HepG2 (cell line): Measurements from ENCODE around the gene GPAM.

ENCODE experiments used
- GTF2F1 ChIP-seq: fragments of 150-350 bp; IDR thresholded peaks from 2 replicates; pipeline ENCODE4 v1.6.1; 2014; ENCODE audit warnings: low read length
- HOXA7 ChIP-seq: sonication (generic); formaldehyde crosslinking; IDR thresholded peaks from 2 replicates; pipeline ENCODE4 v1.8.1; 2022; ENCODE audit warnings: mild to moderate bottlenecking, missing genetic modification reagents, moderate library complexity
- MAX ChIP-seq: IDR thresholded peaks from 2 replicates; pipeline ENCODE4 v1.6.1; 2012; ENCODE audit warnings: inconsistent platforms
- NFAT5 ChIP-seq: sonication (generic); formaldehyde crosslinking; IDR thresholded peaks from 2 replicates; pipeline ENCODE4 v1.4.0; 2020; ENCODE audit warnings: missing genetic modification reagents
- POLR2A ChIP-seq, 2 experiments: IDR thresholded peaks; 2 replicates each; pipeline ENCODE4 v1.6.1; 2011; ENCODE audit warnings: low read depth in 2 of 2, low read length in 2 of 2, mild to moderate bottlenecking in 1 of 2, moderate library complexity in 1 of 2; ENCODE audit not compliant: insufficient read depth in 1 of 2
- ZBTB33 ChIP-seq: sonication (generic); formaldehyde crosslinking; IDR thresholded peaks from 2 replicates; pipeline ENCODE4 v1.4.0; 2020; ENCODE audit warnings: missing genetic modification reagents
- ZNF343 ChIP-seq: sonication (generic); formaldehyde crosslinking; IDR thresholded peaks from 2 replicates; pipeline ENCODE4 v1.4.0; 2020; ENCODE audit warnings: mild to moderate bottlenecking, missing genetic modification reagents
- ZNF558 ChIP-seq: sonication (generic); formaldehyde crosslinking; IDR thresholded peaks from 2 replicates; pipeline ENCODE4 v1.9.0; 2022; ENCODE audit warnings: mild to moderate bottlenecking, missing genetic modification reagents, borderline replicate concordance
- ZNF713 ChIP-seq: sonication (generic); formaldehyde crosslinking; IDR thresholded peaks from 2 replicates; pipeline ENCODE4 v1.4.0; 2020; ENCODE audit warnings: mild to moderate bottlenecking, missing genetic modification reagents

DNA sequence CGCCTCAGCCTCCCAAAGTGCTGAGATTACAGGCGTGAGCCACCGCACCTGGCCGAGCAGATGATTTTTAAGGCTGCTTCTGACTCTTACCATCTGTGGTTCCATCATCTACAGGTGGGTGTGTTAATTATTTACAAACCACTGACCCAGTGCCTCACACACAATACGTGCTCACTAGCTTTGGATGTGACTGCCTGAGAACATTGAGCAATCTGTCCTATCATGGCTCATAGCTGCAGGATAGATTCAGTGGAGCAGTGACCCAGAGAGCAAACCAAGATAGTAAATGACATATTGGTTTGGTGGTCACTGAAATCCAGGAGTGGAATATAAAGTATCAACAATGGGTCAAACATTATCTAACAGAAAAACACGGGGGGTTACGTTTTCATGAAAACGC is 24.1 kb downstream of the GPAM start:
- TF ChIP-seq MAX (no peak), ZNF558 (CRISPR knock-in tag) (no peak), POLR2A (IDR thresholded peaks at IDR 0.05; ENCODE audit: insufficient read depth in 1 of 2, low read depth in 2 of 2, low read length in 2 of 2) (no peak), NFAT5 (CRISPR knock-in tag) (no peak), ZNF343 (CRISPR knock-in tag) (no peak), HOXA7 (no peak), ZNF713 (CRISPR knock-in tag) (no peak), ZBTB33 (CRISPR knock-in tag) (no peak), GTF2F1 (no peak)
